Measurements from ENCODE around the gene PRR20G.

- TF ChIP-seq POLR2AphosphoS5 (IDR thresholded peaks at IDR 0.05; ENCODE audit: low read depth, low read length), result no peak
- no peak for TF ChIP-seq TAF1 (IDR thresholded peaks at IDR 0.05; ENCODE audit: borderline replicate concordance, insufficient read depth, low read length)
- TF ChIP-seq, protein P1, sequence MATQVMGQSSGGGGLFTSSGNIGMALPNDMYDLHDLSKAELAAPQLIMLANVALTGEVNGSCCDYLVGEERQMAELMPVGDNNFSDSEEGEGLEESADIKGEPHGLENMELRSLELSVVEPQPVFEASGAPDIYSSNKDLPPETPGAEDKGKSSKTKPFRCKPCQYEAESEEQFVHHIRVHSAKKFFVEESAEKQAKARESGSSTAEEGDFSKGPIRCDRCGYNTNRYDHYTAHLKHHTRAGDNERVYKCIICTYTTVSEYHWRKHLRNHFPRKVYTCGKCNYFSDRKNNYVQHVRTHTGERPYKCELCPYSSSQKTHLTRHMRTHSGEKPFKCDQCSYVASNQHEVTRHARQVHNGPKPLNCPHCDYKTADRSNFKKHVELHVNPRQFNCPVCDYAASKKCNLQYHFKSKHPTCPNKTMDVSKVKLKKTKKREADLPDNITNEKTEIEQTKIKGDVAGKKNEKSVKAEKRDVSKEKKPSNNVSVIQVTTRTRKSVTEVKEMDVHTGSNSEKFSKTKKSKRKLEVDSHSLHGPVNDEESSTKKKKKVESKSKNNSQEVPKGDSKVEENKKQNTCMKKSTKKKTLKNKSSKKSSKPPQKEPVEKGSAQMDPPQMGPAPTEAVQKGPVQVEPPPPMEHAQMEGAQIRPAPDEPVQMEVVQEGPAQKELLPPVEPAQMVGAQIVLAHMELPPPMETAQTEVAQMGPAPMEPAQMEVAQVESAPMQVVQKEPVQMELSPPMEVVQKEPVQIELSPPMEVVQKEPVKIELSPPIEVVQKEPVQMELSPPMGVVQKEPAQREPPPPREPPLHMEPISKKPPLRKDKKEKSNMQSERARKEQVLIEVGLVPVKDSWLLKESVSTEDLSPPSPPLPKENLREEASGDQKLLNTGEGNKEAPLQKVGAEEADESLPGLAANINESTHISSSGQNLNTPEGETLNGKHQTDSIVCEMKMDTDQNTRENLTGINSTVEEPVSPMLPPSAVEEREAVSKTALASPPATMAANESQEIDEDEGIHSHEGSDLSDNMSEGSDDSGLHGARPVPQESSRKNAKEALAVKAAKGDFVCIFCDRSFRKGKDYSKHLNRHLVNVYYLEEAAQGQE (IDR thresholded peaks at IDR 0.05; ENCODE audit: insufficient read depth in 1 of 2, low read depth in 2 of 2, low read length in 2 of 2), result no peak
- TF ChIP-seq SIN3A (IDR thresholded peaks at IDR 0.05; ENCODE audit: borderline replicate concordance, insufficient read depth, low read length), result no peak
These were observed at the start of gene PRR20G for GRCh38 chr3:127287840-127288239.
